ACHN (cell line): ENCODE measurements around the gene LGALS7B.
"Not testable (repeated sequence)": the region's sequence is repeated elsewhere in the genome, so short reads cannot be mapped to it uniquely, and the experiment has no call there.

Experiments used
- DNase-seq: peaks from one replicate; pipeline ENCODE4 v3.0.0-alpha.2; 2015
- in situ Hi-C: cut with HindIII; loops from 2 replicates; pipeline ENCODE4 v1.10.0; 2017; ENCODE audit warnings: low sequenced_read_pairs, low pct_ligation_motif_present, low pct_unique_long_range_greater_than_20kb

The LGALS7B gene

GRCh38 chr19:38812841-38813320 lies 23.9 kb downstream of the LGALS7B start, which contains the start of gene LGALS4:
TSS of gene LGALS4 (minus strand) at chr19:38812945. CDS start at chr19:38812886, 59 bp downstream.
- in situ Hi-C loops: no loop called here
- no peak for DNase-seq

- in situ Hi-C loops: no loop called here
These were observed 24.3 kb downstream of the LGALS7B start for GRCh38 chr19:38813323-38813722.

GRCh38 chr19:38813932-38814331 lies 24.9 kb downstream of the LGALS7B start:
- DNase-seq, in situ Hi-C loops: not testable (repeated sequence)

More at GRCh38 chr19:38813323-38813722, 24.3 kb downstream of the LGALS7B start:
- DNase-seq: no peak

GRCh38 chr19:38815059-38816001 lies 26.3 kb downstream of the LGALS7B start:
- DNase-seq: no peak
- in situ Hi-C loops: no loop called here

GRCh38 chr19:38816131-38816750 lies 27.2 kb downstream of the LGALS7B start:
- in situ Hi-C loops: no loop called here
- DNase-seq: no peak

- DNase-seq: no peak
- in situ Hi-C loops: no loop called here
These were observed 28.1 kb downstream of the LGALS7B start for GRCh38 chr19:38817081-38817480.

GRCh38 chr19:38819231-38819920 lies 30.4 kb downstream of the LGALS7B start:
- DNase-seq: no peak
- in situ Hi-C loops: no loop called here

- in situ Hi-C loops, DNase-seq: not testable (repeated sequence)
These were observed 32.3 kb downstream of the LGALS7B start for GRCh38 chr19:38821230-38821825.

GRCh38 chr19:38825936-38826335 lies 36.9 kb downstream of the LGALS7B start:
- DNase-seq, in situ Hi-C loops: not testable (repeated sequence)

GRCh38 chr19:38826856-38827551 lies 38.0 kb downstream of the LGALS7B start:
- DNase-seq: no peak
- in situ Hi-C loops: no loop called here

- in situ Hi-C loops, DNase-seq: not testable (repeated sequence)
These were observed 40.2 kb downstream of the LGALS7B start for GRCh38 chr19:38829203-38829602.

GRCh38 chr19:38830039-38830733 lies 41.2 kb downstream of the LGALS7B start:
- in situ Hi-C loops: no loop called here
- no peak for DNase-seq

GRCh38 chr19:38831142-38831605 lies 42.2 kb downstream of the LGALS7B start:
- in situ Hi-C loops: no loop called here
- peak; percentile 96 for DNase-seq

GRCh38 chr19:38833092-38833425 lies 44.1 kb downstream of the LGALS7B start:
- DNase-seq: no peak
- in situ Hi-C loops: no loop called here

GRCh38 chr19:38834104-38834490 lies 45.1 kb downstream of the LGALS7B start:
- in situ Hi-C loops: no loop called here
- DNase-seq: no peak

- in situ Hi-C loops: no loop called here
These were observed 45.6 kb downstream of the LGALS7B start for GRCh38 chr19:38834590-38834989.

GRCh38 chr19:38836159-38836982 lies 47.4 kb downstream of the LGALS7B start:
- in situ Hi-C loops: no loop called here

More at GRCh38 chr19:38834590-38834989, 45.6 kb downstream of the LGALS7B start:
- no peak for DNase-seq

More at GRCh38 chr19:38836159-38836982, 47.4 kb downstream of the LGALS7B start:
- no peak for DNase-seq
